GM12892 (cell line): Measurements from ENCODE around the gene FLVCR2.

ENCODE experiments used
- POLR2A ChIP-seq: IDR thresholded peaks from 2 replicates; pipeline ENCODE4 v1.6.1; 2011; ENCODE audit warnings: low read depth, low read length, control low read depth
- POLR2AphosphoS5 ChIP-seq: IDR thresholded peaks from 2 replicates; pipeline ENCODE4 v1.6.1; 2011; ENCODE audit warnings: low read depth, low read length, control low read depth
- TAF1 ChIP-seq: IDR thresholded peaks from 2 replicates; pipeline ENCODE4 v1.6.1; 2011; ENCODE audit warnings: low read depth, mild to moderate bottlenecking, control low read depth, low read length, borderline replicate concordance

DNA sequence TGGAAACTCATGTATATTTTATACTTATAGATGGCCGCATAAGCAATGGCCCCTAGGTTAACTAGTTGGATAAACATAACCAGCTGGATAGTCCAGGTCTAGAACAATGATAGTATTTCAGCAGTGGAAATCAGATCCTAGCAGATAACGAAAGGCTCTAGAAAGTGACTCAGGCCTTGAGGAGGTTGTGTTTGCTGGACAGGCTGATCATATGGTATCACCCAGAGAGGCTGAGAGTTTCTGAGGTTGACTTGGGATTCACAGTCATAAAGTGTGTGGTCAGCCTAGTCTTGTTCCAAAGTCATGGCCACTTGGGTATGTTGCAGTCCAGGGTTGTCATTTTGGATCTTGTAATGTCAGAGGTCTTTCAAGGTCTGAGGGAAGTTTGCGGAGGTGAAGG is 16.8 kb downstream of the FLVCR2 start:
- TF ChIP-seq POLR2AphosphoS5 (no peak), POLR2A (no peak), TAF1 (no peak)
